C4-2B (cell line): Measurements from ENCODE around the gene HLCS.

Experiments used
- ZFX ChIP-seq: fragments of 450-650 bp; IDR thresholded peaks from 2 replicates; pipeline ENCODE4 v1.6.1; 2017
- TF ChIP-seq, protein P1 (sequence below): fragments of 450-650 bp; conservative IDR thresholded peaks from 2 replicates; pipeline ENCODE4 v1.5.1; 2017; ENCODE audit warnings: mild to moderate bottlenecking

DNA sequence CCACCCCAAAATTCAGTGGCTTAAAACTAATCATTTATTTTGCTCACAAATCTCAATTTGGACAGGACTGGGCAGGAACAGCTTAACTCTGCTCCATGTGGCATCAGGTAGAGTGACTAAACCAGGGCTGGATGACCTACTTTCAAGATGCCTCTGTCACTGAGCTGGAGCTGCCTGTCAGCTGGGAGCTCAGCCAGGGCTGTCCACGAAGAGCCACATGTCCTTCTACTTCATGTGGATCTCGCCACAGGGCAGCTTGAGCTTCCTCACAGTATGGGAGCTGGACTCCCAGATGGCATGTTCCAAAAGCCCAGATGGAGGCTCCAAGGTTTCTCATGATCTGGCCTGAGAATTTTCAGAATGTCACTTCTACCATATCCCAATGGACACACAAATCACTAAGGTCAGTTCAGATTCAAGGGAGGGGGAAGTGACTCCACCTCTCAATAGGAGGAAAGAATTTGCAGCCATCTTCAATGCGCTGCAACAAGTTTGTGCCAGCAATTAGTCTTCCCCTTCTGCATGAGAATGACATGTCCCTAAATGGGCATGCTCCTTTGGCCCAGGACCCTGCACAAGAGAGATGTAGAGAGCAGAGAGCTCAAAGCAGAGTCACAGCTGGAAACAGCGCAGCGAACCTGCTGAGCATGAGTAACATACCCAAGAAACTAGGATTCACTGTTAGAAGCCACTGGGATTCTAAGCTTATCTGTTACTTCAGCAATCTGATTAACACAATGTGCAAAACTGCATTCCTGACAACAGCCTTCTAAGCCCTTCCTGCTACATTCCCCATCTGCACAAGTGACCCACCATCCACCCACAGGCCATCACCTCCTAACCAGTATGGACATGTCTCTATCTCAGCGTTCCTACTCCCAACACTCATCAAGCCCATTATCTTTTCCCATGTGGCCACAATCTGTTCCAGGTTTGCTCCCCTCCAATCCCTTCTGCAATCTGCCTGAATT is 17.0 kb downstream of the HLCS start:
- TF ChIP-seq, protein P1, sequence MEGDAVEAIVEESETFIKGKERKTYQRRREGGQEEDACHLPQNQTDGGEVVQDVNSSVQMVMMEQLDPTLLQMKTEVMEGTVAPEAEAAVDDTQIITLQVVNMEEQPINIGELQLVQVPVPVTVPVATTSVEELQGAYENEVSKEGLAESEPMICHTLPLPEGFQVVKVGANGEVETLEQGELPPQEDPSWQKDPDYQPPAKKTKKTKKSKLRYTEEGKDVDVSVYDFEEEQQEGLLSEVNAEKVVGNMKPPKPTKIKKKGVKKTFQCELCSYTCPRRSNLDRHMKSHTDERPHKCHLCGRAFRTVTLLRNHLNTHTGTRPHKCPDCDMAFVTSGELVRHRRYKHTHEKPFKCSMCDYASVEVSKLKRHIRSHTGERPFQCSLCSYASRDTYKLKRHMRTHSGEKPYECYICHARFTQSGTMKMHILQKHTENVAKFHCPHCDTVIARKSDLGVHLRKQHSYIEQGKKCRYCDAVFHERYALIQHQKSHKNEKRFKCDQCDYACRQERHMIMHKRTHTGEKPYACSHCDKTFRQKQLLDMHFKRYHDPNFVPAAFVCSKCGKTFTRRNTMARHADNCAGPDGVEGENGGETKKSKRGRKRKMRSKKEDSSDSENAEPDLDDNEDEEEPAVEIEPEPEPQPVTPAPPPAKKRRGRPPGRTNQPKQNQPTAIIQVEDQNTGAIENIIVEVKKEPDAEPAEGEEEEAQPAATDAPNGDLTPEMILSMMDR = no peak
- no peak for TF ChIP-seq ZFX
